ENCODE measurements around the gene RBM47.

RBM47 gene

GRCh38 chr4:40525752-40526598 lies 103.7 kb downstream of the RBM47 start:
- Histone ChIP-seq H3K36me3 (ENCODE audit: control insufficient read depth, insufficient read depth, low read length) (no peaks in the 10 kb centered on the region), H3K9ac (no peak overlapping the region), H3K4me3 (ENCODE audit: low read depth, low read length) (peak overlapping the region; percentile 11), H3K4me2 (ENCODE audit: low read length) (peak overlapping the region; percentile 55), H3K4me1 (no peaks in the 10 kb centered on the region), H3K79me2 (peaks cover 8% of the 10 kb centered on the region), H2AFZ (no peak overlapping the region), H3K9me3 (ENCODE audit: control insufficient read depth, low read length) (no peaks in the 10 kb centered on the region), H3K27me3 (ENCODE audit: control insufficient read depth, insufficient read depth, low read length) (no peaks in the 10 kb centered on the region), H3K27ac (peak overlapping the region; percentile 51)
- TF ChIP-seq, protein P1, sequence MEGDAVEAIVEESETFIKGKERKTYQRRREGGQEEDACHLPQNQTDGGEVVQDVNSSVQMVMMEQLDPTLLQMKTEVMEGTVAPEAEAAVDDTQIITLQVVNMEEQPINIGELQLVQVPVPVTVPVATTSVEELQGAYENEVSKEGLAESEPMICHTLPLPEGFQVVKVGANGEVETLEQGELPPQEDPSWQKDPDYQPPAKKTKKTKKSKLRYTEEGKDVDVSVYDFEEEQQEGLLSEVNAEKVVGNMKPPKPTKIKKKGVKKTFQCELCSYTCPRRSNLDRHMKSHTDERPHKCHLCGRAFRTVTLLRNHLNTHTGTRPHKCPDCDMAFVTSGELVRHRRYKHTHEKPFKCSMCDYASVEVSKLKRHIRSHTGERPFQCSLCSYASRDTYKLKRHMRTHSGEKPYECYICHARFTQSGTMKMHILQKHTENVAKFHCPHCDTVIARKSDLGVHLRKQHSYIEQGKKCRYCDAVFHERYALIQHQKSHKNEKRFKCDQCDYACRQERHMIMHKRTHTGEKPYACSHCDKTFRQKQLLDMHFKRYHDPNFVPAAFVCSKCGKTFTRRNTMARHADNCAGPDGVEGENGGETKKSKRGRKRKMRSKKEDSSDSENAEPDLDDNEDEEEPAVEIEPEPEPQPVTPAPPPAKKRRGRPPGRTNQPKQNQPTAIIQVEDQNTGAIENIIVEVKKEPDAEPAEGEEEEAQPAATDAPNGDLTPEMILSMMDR (IDR thresholded peaks at IDR 0.05), result no peak

GRCh38 chr4:40524366-40525041 lies 105.2 kb downstream of the RBM47 start:
- H3K36me3 ChIP-seq (ENCODE audit: control insufficient read depth, insufficient read depth, low read length), result no peaks in the 10 kb centered on the region
- peaks cover 6% of the 10 kb centered on the region for H3K79me2 ChIP-seq
- no peaks in the 10 kb centered on the region for H3K4me1 ChIP-seq
- no peak overlapping the region for H3K9ac ChIP-seq
- no peaks in the 10 kb centered on the region for H3K9me3 ChIP-seq (ENCODE audit: control insufficient read depth, low read length)
- H3K4me2 ChIP-seq (ENCODE audit: low read length), result no peak overlapping the region
- no peak overlapping the region for H3K4me3 ChIP-seq (ENCODE audit: low read depth, low read length)
- H2AFZ ChIP-seq, result no peak overlapping the region
- no peak overlapping the region for H3K27ac ChIP-seq
- TF ChIP-seq, protein P1 (IDR thresholded peaks at IDR 0.05), result no peak
- no peaks in the 10 kb centered on the region for H3K27me3 ChIP-seq (ENCODE audit: control insufficient read depth, insufficient read depth, low read length)

GRCh38 chr4:40523581-40523980 lies 106.1 kb downstream of the RBM47 start:
- Histone ChIP-seq H3K27me3 (ENCODE audit: control insufficient read depth, insufficient read depth, low read length) (no peaks in the 10 kb centered on the region), H3K9me3 (ENCODE audit: control insufficient read depth, low read length) (no peaks in the 10 kb centered on the region), H3K4me1 (no peaks in the 10 kb centered on the region), H2AFZ (no peak overlapping the region), H3K36me3 (ENCODE audit: control insufficient read depth, insufficient read depth, low read length) (no peaks in the 10 kb centered on the region), H3K9ac (no peak overlapping the region), H3K27ac (no peak overlapping the region), H3K79me2 (peaks cover 6% of the 10 kb centered on the region), H3K4me2 (ENCODE audit: low read length) (no peak overlapping the region), H3K4me3 (ENCODE audit: low read depth, low read length) (no peak overlapping the region)
- TF ChIP-seq, protein P1 (IDR thresholded peaks at IDR 0.05), result no peak

- H3K79me2 ChIP-seq, result peaks cover 6% of the 10 kb centered on the region
- TF ChIP-seq, protein P1 (IDR thresholded peaks at IDR 0.05), result no peak
- no peak overlapping the region for H3K9ac ChIP-seq
- no peaks in the 10 kb centered on the region for H3K27me3 ChIP-seq (ENCODE audit: control insufficient read depth, insufficient read depth, low read length)
- no peak overlapping the region for H3K4me2 ChIP-seq (ENCODE audit: low read length)
- H3K36me3 ChIP-seq (ENCODE audit: control insufficient read depth, insufficient read depth, low read length), result no peaks in the 10 kb centered on the region
- no peak overlapping the region for H3K4me3 ChIP-seq (ENCODE audit: low read depth, low read length)
- no peak overlapping the region for H3K27ac ChIP-seq
- H3K4me1 ChIP-seq, result no peaks in the 10 kb centered on the region
- H2AFZ ChIP-seq, result no peak overlapping the region
- no peaks in the 10 kb centered on the region for H3K9me3 ChIP-seq (ENCODE audit: control insufficient read depth, low read length)
Measured at GRCh38 chr4:40521957-40522356, 107.7 kb downstream of the RBM47 start.

Data from parathyroid adenoma (tissue), 2 donors.